MV-4-11 (cell line): ENCODE data around the gene CBFA2T2.

ENCODE experiments used
- DNase-seq: peaks from one replicate; lab custom pipeline; 2025; lab: John Stamatoyannopoulos, UW

CBFA2T2 gene

GRCh38 chr20:33666293-33667244, 176.7 kb downstream of the CBFA2T2 start, which contains the start of gene ACTL10:
TSS of gene ACTL10 (plus strand) at chr20:33666943. CDS start at chr20:33667498, 555 bp downstream.
- DNase-seq = peak; percentile 99

- DNase-seq = peak; percentile 30
These were observed 177.4 kb downstream of the CBFA2T2 start for GRCh38 chr20:33667245-33667675.

GRCh38 chr20:33667676-33668465, 178.0 kb downstream of the CBFA2T2 start:
- peak; percentile 57 for DNase-seq

GRCh38 chr20:33668466-33669155, 178.7 kb downstream of the CBFA2T2 start:
- DNase-seq = no peak

GRCh38 chr20:33669224-33669623, 179.3 kb downstream of the CBFA2T2 start:
- DNase-seq = no peak

- no peak for DNase-seq
These were observed 180.2 kb downstream of the CBFA2T2 start for GRCh38 chr20:33669873-33670640.

- no peak for DNase-seq
These were observed 181.0 kb downstream of the CBFA2T2 start for GRCh38 chr20:33670715-33671499.

- no peak for DNase-seq
These were observed 181.8 kb downstream of the CBFA2T2 start for GRCh38 chr20:33671573-33672288.

GRCh38 chr20:33672426-33673113, 182.7 kb downstream of the CBFA2T2 start:
- DNase-seq = no peak

- no peak for DNase-seq
These were observed 183.2 kb downstream of the CBFA2T2 start for GRCh38 chr20:33673114-33673409.

- DNase-seq = no peak
These were observed 183.8 kb downstream of the CBFA2T2 start for GRCh38 chr20:33673410-33674293.

GRCh38 chr20:33674294-33675135, 184.6 kb downstream of the CBFA2T2 start, which contains the start of gene NECAB3:
TSS of gene NECAB3 (minus strand) at chr20:33674428. CDS start at chr20:33674352, 76 bp downstream.
- peak; percentile 56 for DNase-seq

GRCh38 chr20:33675136-33675959, 185.5 kb downstream of the CBFA2T2 start:
- DNase-seq = no peak

GRCh38 chr20:33676121-33676520, 186.2 kb downstream of the CBFA2T2 start:
- no peak for DNase-seq

- DNase-seq = no peak
These were observed 187.1 kb downstream of the CBFA2T2 start for GRCh38 chr20:33676652-33677645.
